Large intestine (tissue), 3 donors: ENCODE results near the gene HEPACAM2. TPM values are rescaled to one million over a fixed set of nuclear protein-coding genes. Genes with fewer than 3 reads are reported as not detected.

Source experiments
- DNase-seq, 2 donors: peaks; one replicate each; pipeline versions ENCODE4 v3.0.0 to v3.0.0-alpha.2; 2013
- H3K27ac ChIP-seq: one replicate; pipeline ENCODE4 v1.5.1; 2013; ENCODE audit warnings: low read length
- H3K27me3 ChIP-seq: 2 replicates; pipeline ENCODE4 v1.6.1; 2013; ENCODE audit warnings: low read length; ENCODE audit not compliant: control insufficient read depth, insufficient read depth
- H3K36me3 ChIP-seq: 2 replicates; pipeline ENCODE4 v1.6.1; 2013; ENCODE audit warnings: low read length; ENCODE audit not compliant: control insufficient read depth, insufficient read depth
- H3K4me1 ChIP-seq: one replicate; pipeline ENCODE4 v1.6.1; 2013; ENCODE audit warnings: low read length; ENCODE audit not compliant: control insufficient read depth, insufficient read depth
- H3K4me3 ChIP-seq: one replicate; pipeline ENCODE4 v1.5.1; 2013; ENCODE audit warnings: low read length
- H3K9me3 ChIP-seq: one replicate; pipeline ENCODE4 v1.6.1; 2013; ENCODE audit warnings: mild to moderate bottlenecking, low read depth, low read length, moderate library complexity; ENCODE audit not compliant: control insufficient read depth
- WGBS: methylation state at CpG from one replicate; pipeline ENCODE4 v1.1.5; 2013; ENCODE audit warnings: low lambda C conversion rate; ENCODE audit not compliant: insufficient coverage; 5-methylcytosine and 5-hydroxymethylcytosine counted together
- polyA plus RNA-seq: library from polyadenylated mRNA; unstranded; fragments of 120-200 nt; gene quantifications from one replicate; pipeline ENCODE4 v1.2.1, GENCODE V29; 2013

HEPACAM2 gene
- polyA plus RNA-seq, 1 donor, result 63.2 TPM

GRCh38 chr7:93150200-93150835 is 76.0 kb downstream of the HEPACAM2 start:
- no peak for DNase-seq
- Histone ChIP-seq H3K4me3 (no peak overlapping the region), H3K27ac (no peak overlapping the region), H3K36me3 (no peaks in the 10 kb centered on the region), H3K9me3 (no peaks in the 10 kb centered on the region), H3K27me3 (no peaks in the 10 kb centered on the region), H3K4me1 (no peaks in the 10 kb centered on the region)
- WGBS, result no CpG with 5 or more reads among the region's 1 CpG

GRCh38 chr7:93148727-93149126 is 77.5 kb downstream of the HEPACAM2 start:
- H3K27me3 ChIP-seq, result no peaks in the 10 kb centered on the region
- no peak overlapping the region for H3K27ac ChIP-seq
- no peaks in the 10 kb centered on the region for H3K9me3 ChIP-seq
- 67% methylated on average over 1 of the region's 3 CpGs for WGBS
- H3K4me1 ChIP-seq, result no peaks in the 10 kb centered on the region
- DNase-seq, result no peak
- no peak overlapping the region for H3K4me3 ChIP-seq
- no peaks in the 10 kb centered on the region for H3K36me3 ChIP-seq

GRCh38 chr7:93148144-93148543 is 78.1 kb downstream of the HEPACAM2 start, which contains the start of gene SAMD9L:
SAMD9L (minus strand) TSS chr7:93148385; CDS start chr7:93135971, 12,414 bp downstream.
- Histone ChIP-seq H3K4me3 (peak within 1 kb of the TSS; percentile 27), H3K4me1 (no peaks in the 10 kb centered on the region), H3K27ac (peak within 1 kb of the TSS; percentile 41), H3K27me3 (no peaks in the 10 kb centered on the region), H3K9me3 (no peaks in the 10 kb centered on the region), H3K36me3 (no peaks in the 10 kb centered on the region)
- peak in 1 of 2 donors; percentile 42 for DNase-seq
- WGBS, result no CpG with 5 or more reads among the region's 2 CpGs

- WGBS, result no CpG with 5 or more reads among the region's 3 CpGs
- DNase-seq, result peak in 1 of 2 donors; percentile 40
- peak overlapping the region; percentile 27 for H3K4me3 ChIP-seq
- H3K9me3 ChIP-seq, result no peaks in the 10 kb centered on the region
- H3K4me1 ChIP-seq, result no peaks in the 10 kb centered on the region
- no peaks in the 10 kb centered on the region for H3K36me3 ChIP-seq
- no peaks in the 10 kb centered on the region for H3K27me3 ChIP-seq
- H3K27ac ChIP-seq, result peak overlapping the region; percentile 41
These were observed 78.9 kb downstream of the HEPACAM2 start for GRCh38 chr7:93147363-93147762.

GRCh38 chr7:93146472-93147141 is 79.7 kb downstream of the HEPACAM2 start:
- Histone ChIP-seq H3K27me3 (no peaks in the 10 kb centered on the region), H3K36me3 (no peaks in the 10 kb centered on the region), H3K9me3 (no peaks in the 10 kb centered on the region), H3K27ac (no peak overlapping the region), H3K4me1 (no peaks in the 10 kb centered on the region), H3K4me3 (no peak overlapping the region)
- DNase-seq, result no peak
- WGBS, result 83% methylated on average over 2 of the region's 5 CpGs

GRCh38 chr7:93146036-93146435 is 80.2 kb downstream of the HEPACAM2 start:
- H3K27ac ChIP-seq, result no peak overlapping the region

GRCh38 chr7:93145354-93145753 is 80.9 kb downstream of the HEPACAM2 start:
- H3K27ac ChIP-seq, result no peak overlapping the region
- H3K4me1 ChIP-seq, result no peaks in the 10 kb centered on the region
- no peaks in the 10 kb centered on the region for H3K36me3 ChIP-seq
- no peaks in the 10 kb centered on the region for H3K9me3 ChIP-seq
- DNase-seq, result no peak
- H3K4me3 ChIP-seq, result no peak overlapping the region
- H3K27me3 ChIP-seq, result no peaks in the 10 kb centered on the region
- 92% methylated on average over 2 of the region's 3 CpGs for WGBS

More at GRCh38 chr7:93146036-93146435, 80.2 kb downstream of the HEPACAM2 start:
- no peaks in the 10 kb centered on the region for H3K9me3 ChIP-seq
- 29% methylated on average over 1 of the region's 1 CpG for WGBS
- H3K36me3 ChIP-seq, result no peaks in the 10 kb centered on the region
- H3K4me1 ChIP-seq, result no peaks in the 10 kb centered on the region
- DNase-seq, result no peak
- no peak overlapping the region for H3K4me3 ChIP-seq
- H3K27me3 ChIP-seq, result no peaks in the 10 kb centered on the region

GRCh38 chr7:93142127-93142526 is 84.1 kb downstream of the HEPACAM2 start:
- WGBS, result 100% methylated on average over 1 of the region's 1 CpG
- H3K27me3 ChIP-seq, result no peaks in the 10 kb centered on the region
- H3K27ac ChIP-seq, result no peak overlapping the region
- H3K4me3 ChIP-seq, result no peak overlapping the region
- H3K36me3 ChIP-seq, result no peaks in the 10 kb centered on the region
- no peak for DNase-seq
- H3K9me3 ChIP-seq, result no peaks in the 10 kb centered on the region
- H3K4me1 ChIP-seq, result no peaks in the 10 kb centered on the region

GRCh38 chr7:93140582-93141191 is 85.6 kb downstream of the HEPACAM2 start:
- Histone ChIP-seq H3K27me3 (no peaks in the 10 kb centered on the region), H3K36me3 (no peaks in the 10 kb centered on the region), H3K9me3 (no peaks in the 10 kb centered on the region), H3K4me3 (no peak overlapping the region), H3K4me1 (no peaks in the 10 kb centered on the region), H3K27ac (no peak overlapping the region)
- WGBS, result 100% methylated on average over 2 of the region's 3 CpGs
- DNase-seq, result no peak

- no CpG with 5 or more reads among the region's 4 CpGs for WGBS
- no peak overlapping the region for H3K27ac ChIP-seq
- no peaks in the 10 kb centered on the region for H3K36me3 ChIP-seq
- no peaks in the 10 kb centered on the region for H3K4me1 ChIP-seq
- no peak overlapping the region for H3K4me3 ChIP-seq
- H3K9me3 ChIP-seq, result no peaks in the 10 kb centered on the region
- H3K27me3 ChIP-seq, result no peaks in the 10 kb centered on the region
- DNase-seq, result no peak
These were observed 87.7 kb downstream of the HEPACAM2 start for GRCh38 chr7:93138576-93138975.
